HEK293 (cell line): ENCODE results near the gene SEPTIN3.

Experiments used
- CTCF ChIA-PET: fragments of 350-600 bp; formaldehyde crosslinking; extraction: SDS; loops from one replicate; lab custom pipeline; 2021; ENCODE audit warnings: antibody characterized with exemption; lab: Yijun Ruan, JAX
- POLR2A ChIA-PET: fragments of 300-600 bp; formaldehyde crosslinking; extraction: SDS; loops from one replicate; lab custom pipeline; 2020; ENCODE audit warnings: antibody characterized with exemption, inconsistent platforms; lab: Yijun Ruan, JAX
- H3K27ac ChIP-seq: fragments of 200-500 bp; sonication (Bioruptor generic); 2 replicates; pipeline ENCODE4 v1.5.1; 2014; ENCODE audit warnings: low read depth, low read length, control low read depth, inconsistent platforms; ENCODE audit errors: extremely low read depth
- H3K36me3 ChIP-seq, 2 experiments: fragments of 200-500 bp in 1 of 2; sonication (Bioruptor generic) in 1 of 2; 1 replicate in 1 of 2; 2 replicates in 1 of 2; pipeline ENCODE4 v1.5.1; 2014 to 2017; ENCODE audit warnings: inconsistent platforms in 2 of 2, low read length in 2 of 2; ENCODE audit not compliant: control insufficient read depth in 2 of 2, insufficient read depth in 1 of 2
- H3K4me1 ChIP-seq: fragments of 200-500 bp; sonication (Bioruptor generic); 2 replicates; pipeline ENCODE4 v1.5.1; 2014; ENCODE audit warnings: mild to moderate bottlenecking, low read length, inconsistent platforms; ENCODE audit not compliant: control insufficient read depth, insufficient read depth
- H3K4me3 ChIP-seq: 2 replicates; pipeline ENCODE4 v1.5.1; 2011; ENCODE audit warnings: low read depth, mild to moderate bottlenecking, control low read depth, low read length, moderate library complexity
- H3K9me3 ChIP-seq: fragments of 200-500 bp; sonication (Bioruptor generic); 2 replicates; pipeline ENCODE4 v1.5.1; 2014; ENCODE audit warnings: low read depth, low read length, inconsistent platforms; ENCODE audit not compliant: control insufficient read depth, insufficient read depth
- SALL2 ChIP-seq: fragments of 450-650 bp; formaldehyde crosslinking; IDR thresholded peaks from 2 replicates; pipeline ENCODE4 v1.5.0; 2017; ENCODE audit warnings: missing biosample characterization, mild to moderate bottlenecking, missing genetic modification characterization, borderline replicate concordance
- ZBTB8A ChIP-seq: fragments of 450-650 bp; formaldehyde crosslinking; IDR thresholded peaks from 2 replicates; pipeline ENCODE4 v1.5.1; 2016; ENCODE audit warnings: missing biosample characterization, missing genetic modification characterization
- ZIC2 ChIP-seq: fragments of 450-650 bp; formaldehyde crosslinking; IDR thresholded peaks from 2 replicates; pipeline ENCODE4 v1.5.1; 2016; ENCODE audit warnings: missing biosample characterization, missing genetic modification characterization
- ZNF138 ChIP-seq: fragments of 450-650 bp; formaldehyde crosslinking; IDR thresholded peaks from 2 replicates; pipeline ENCODE4 v1.5.1; 2016; ENCODE audit warnings: missing biosample characterization, missing genetic modification characterization, borderline replicate concordance
- ZNF157 ChIP-seq: fragments of 450-650 bp; formaldehyde crosslinking; IDR thresholded peaks from 2 replicates; pipeline ENCODE4 v1.5.1; 2016; ENCODE audit warnings: missing biosample characterization, missing genetic modification characterization
- ZNF16 ChIP-seq: fragments of 450-650 bp; formaldehyde crosslinking; IDR thresholded peaks from 2 replicates; pipeline ENCODE4 v1.5.1; 2016; ENCODE audit warnings: low read depth, missing biosample characterization, missing genetic modification characterization
- ZNF2 ChIP-seq: fragments of 450-650 bp; formaldehyde crosslinking; IDR thresholded peaks from 2 replicates; pipeline ENCODE4 v1.5.1; 2016; ENCODE audit warnings: missing biosample characterization, missing genetic modification characterization
- ZNF830 ChIP-seq: fragments of 450-650 bp; IDR thresholded peaks from 2 replicates; pipeline ENCODE4 v1.5.0; 2018; ENCODE audit warnings: missing biosample characterization, missing genetic modification characterization, low read depth, mild to moderate bottlenecking, moderate library complexity
- ZSCAN16 ChIP-seq: fragments of 450-650 bp; formaldehyde crosslinking; IDR thresholded peaks from 2 replicates; pipeline ENCODE4 v1.5.1; 2016; ENCODE audit warnings: missing biosample characterization, missing genetic modification characterization
- TF ChIP-seq, protein P1 (sequence below): fragments of 450-650 bp; formaldehyde crosslinking; IDR thresholded peaks from 2 replicates; pipeline ENCODE4 v1.5.1; 2016; ENCODE audit warnings: missing biosample characterization, missing genetic modification characterization
- TF ChIP-seq, protein P2 (sequence below): fragments of 450-650 bp; formaldehyde crosslinking; IDR thresholded peaks from 2 replicates; pipeline ENCODE4 v1.5.1; 2017; ENCODE audit warnings: missing biosample characterization, missing genetic modification characterization
- TF ChIP-seq, protein P3 (sequence below): fragments of 450-650 bp; formaldehyde crosslinking; IDR thresholded peaks from 2 replicates; pipeline ENCODE4 v1.5.1; 2016; ENCODE audit warnings: missing biosample characterization, missing genetic modification characterization

Gene SEPTIN3

DNA sequence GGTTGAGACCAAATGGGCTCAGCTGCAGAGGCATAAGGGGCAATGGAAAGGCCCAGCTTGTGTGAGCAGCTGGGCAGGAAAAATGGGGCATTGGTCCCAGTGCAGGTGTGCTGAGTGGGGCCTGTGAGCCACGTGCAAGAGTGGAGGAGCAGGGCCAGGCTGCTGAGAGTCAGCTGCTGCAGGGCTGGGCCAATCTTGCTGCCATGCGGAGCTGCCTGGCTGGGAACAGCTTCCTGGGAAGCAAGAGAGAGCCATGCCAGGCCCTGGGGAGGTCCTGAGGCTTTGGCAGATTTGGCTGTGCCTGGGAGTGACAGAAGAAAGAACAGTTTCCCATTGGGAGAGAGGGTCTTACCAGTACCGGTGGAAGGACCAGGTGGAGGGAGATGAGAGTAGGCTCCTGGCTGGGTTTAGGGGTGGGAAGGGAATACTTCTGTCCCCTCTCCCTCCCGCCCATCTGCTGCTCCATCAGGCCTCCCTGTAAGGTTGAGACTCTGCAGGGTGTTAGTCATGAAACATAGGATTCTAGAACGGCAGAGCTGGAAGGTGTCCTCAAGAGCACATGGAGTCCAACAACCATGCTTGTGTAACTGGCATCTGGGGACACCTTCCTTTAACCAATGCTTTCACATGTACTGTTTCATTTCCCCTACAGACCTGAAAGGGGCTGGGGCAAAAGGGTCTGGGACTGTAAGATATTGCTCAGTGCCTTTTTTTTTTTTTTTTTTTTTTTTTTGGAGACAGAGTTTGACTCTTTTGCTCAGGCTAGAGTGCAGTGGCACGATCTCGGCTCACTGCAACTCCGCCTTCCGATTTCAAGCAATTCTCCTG lies 10.4 kb downstream of the SEPTIN3 start:
- Histone ChIP-seq H3K4me3 (no peak overlapping the region), H3K9me3 (no peaks in the 10 kb centered on the region), H3K4me1 (peaks cover 3% of the 10 kb centered on the region; the same call in 1 of the 2 replicates), H3K36me3 (no peaks in the 10 kb centered on the region), H3K27ac (no peak overlapping the region)
- CTCF ChIA-PET, result interaction anchor here (0.7 to 0.9 kb wide), 2 partner anchors 12 to 436 kb away, joined by 3 to 4 read pairs; no protein-coding TSS in a partner anchor
- no peak for TF ChIP-seq ZSCAN16
- TF ChIP-seq ZNF138 (tag by site-specific recombination), result no peak
- TF ChIP-seq, protein P1, sequence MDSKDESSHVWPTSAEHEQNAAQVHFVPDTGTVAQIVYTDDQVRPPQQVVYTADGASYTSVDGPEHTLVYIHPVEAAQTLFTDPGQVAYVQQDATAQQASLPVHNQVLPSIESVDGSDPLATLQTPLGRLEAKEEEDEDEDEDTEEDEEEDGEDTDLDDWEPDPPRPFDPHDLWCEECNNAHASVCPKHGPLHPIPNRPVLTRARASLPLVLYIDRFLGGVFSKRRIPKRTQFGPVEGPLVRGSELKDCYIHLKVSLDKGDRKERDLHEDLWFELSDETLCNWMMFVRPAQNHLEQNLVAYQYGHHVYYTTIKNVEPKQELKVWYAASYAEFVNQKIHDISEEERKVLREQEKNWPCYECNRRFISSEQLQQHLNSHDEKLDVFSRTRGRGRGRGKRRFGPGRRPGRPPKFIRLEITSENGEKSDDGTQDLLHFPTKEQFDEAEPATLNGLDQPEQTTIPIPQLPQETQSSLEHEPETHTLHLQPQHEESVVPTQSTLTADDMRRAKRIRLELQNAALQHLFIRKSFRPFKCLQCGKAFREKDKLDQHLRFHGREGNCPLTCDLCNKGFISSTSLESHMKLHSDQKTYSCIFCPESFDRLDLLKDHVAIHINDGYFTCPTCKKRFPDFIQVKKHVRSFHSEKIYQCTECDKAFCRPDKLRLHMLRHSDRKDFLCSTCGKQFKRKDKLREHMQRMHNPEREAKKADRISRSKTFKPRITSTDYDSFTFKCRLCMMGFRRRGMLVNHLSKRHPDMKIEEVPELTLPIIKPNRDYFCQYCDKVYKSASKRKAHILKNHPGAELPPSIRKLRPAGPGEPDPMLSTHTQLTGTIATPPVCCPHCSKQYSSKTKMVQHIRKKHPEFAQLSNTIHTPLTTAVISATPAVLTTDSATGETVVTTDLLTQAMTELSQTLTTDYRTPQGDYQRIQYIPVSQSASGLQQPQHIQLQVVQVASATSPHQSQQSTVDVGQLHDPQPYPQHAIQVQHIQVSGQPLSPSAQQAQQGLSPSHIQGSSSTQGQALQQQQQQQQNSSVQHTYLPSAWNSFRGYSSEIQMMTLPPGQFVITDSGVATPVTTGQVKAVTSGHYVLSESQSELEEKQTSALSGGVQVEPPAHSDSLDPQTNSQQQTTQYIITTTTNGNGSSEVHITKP (tag by site-specific recombination), result peak; percentile 81
- TF ChIP-seq ZIC2 (tag by site-specific recombination), result 0 out of 2 replicates have a peak, but pooled peaks have one; percentile 36
- TF ChIP-seq ZNF157, result no peak
- POLR2A ChIA-PET, result interaction anchor here (0.7 kb wide), 1 partner anchor 330 kb away, joined by 12 read pairs; no protein-coding TSS in a partner anchor

DNA sequence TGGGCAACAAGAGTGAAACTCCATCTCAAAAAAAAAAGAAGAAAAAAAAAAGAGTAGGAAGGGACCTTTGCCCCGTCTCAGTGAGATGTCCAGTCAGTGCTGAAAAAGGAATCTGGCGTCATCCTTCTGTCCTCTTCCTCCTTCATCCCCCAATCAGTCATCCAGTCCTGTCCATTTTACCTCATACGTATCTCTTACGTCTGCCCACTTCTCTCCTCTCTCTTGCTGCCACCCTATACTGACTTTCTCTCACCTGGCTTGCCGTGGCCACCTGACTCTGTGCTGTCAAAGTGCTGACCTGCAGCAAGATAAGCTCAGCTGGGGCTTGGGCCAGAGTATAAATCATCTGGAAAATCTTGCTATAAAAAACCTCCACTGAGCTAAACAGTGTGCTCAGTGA lies 13.6 kb downstream of the SEPTIN3 start:
- Histone ChIP-seq H3K4me3 (no peak overlapping the region), H3K36me3 (peaks cover 0 to 5% of the 10 kb centered on the region in 2 experiments; a peak in 1 of 3 replicates), H3K4me1 (no peaks in the 10 kb centered on the region), H3K9me3 (no peaks in the 10 kb centered on the region), H3K27ac (no peak overlapping the region)
- TF ChIP-seq, protein P2, sequence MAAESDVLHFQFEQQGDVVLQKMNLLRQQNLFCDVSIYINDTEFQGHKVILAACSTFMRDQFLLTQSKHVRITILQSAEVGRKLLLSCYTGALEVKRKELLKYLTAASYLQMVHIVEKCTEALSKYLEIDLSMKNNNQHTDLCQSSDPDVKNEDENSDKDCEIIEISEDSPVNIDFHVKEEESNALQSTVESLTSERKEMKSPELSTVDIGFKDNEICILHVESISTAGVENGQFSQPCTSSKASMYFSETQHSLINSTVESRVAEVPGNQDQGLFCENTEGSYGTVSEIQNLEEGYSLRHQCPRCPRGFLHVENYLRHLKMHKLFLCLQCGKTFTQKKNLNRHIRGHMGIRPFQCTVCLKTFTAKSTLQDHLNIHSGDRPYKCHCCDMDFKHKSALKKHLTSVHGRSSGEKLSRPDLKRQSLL, result no peak
- TF ChIP-seq, protein P3, sequence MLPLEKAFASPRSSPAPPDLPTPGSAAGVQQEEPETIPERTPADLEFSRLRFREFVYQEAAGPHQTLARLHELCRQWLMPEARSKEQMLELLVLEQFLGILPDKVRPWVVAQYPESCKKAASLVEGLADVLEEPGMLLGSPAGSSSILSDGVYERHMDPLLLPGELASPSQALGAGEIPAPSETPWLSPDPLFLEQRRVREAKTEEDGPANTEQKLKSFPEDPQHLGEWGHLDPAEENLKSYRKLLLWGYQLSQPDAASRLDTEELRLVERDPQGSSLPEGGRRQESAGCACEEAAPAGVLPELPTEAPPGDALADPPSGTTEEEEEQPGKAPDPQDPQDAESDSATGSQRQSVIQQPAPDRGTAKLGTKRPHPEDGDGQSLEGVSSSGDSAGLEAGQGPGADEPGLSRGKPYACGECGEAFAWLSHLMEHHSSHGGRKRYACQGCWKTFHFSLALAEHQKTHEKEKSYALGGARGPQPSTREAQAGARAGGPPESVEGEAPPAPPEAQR (tag by site-specific recombination), result no peak
- no peak for TF ChIP-seq ZNF157
- no peak for TF ChIP-seq ZNF2 (tag by site-specific recombination)
- TF ChIP-seq ZBTB8A (tag by site-specific recombination), result no peak
- no peak for TF ChIP-seq SALL2 (tag by site-specific recombination)
- no peak for TF ChIP-seq ZNF830 (tag by site-specific recombination)
- no peak for TF ChIP-seq ZNF16 (tag by site-specific recombination)
- ChIA-PET CTCF (no interaction called here), POLR2A (interaction anchor here (1.3 kb wide), 1 partner anchor 97 kb away, joined by 4 read pairs; the partner anchor contains the start of gene SMDT1)
